Bone marrow (tissue), 2 donors: ENCODE measurements around the gene DNAJB12.
A peak's percentile ranks its signal among the peaks of the same experiment; 100 is the strongest.
"Not testable (repeated sequence)": the region's sequence is repeated elsewhere in the genome, so short reads cannot be mapped to it uniquely, and the experiment has no call there.

Experiments used
- DNase-seq, 2 donors: peaks; one replicate each; lab custom pipeline; 2025; lab: John Stamatoyannopoulos, UW

Gene DNAJB12

DNA sequence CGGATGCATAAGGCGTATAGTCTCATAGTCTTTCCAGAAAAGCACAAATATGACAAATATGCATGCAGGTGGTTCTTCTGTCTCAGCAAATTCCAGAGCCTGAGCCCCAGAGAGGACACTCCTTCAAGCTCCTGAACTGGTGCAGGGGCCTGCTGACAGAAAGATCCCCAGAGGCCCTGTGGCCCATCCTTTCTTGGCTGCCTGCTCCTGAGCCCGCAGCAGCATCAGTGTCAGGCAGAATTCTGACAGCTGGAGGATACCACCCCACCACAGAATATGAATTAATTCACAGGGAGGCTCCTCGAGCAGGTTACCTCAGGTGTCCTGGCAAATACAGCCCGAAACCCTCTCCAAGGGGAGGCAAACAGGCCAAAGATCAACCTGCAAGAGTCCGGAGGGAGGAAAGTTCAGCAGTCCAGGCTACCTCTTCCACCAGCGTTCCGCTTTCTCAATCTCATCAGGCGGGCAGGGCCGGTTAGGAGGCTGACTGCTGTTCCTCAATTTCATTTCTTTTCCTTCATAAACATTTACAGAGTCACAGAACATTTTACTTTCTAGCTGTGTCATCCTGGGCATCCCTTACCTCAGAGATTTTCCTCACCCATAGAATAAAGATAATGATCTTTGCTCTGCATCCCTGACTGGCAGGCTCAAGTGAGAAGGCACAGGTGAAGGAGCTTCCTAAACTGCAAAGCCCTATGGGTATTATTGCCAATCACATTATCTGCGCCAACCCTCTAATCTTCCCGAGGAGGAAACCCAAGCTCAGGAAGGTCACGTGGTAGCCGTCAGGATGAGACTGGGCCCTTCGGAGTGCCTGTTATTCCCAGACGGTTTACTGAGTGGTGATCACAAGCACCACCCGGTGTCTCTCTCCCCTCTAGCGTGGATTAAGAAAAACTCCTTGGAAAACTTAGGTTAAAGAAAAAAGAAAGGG, 1.4 kb downstream of the DNAJB12 start:
- no peak for DNase-seq

DNA sequence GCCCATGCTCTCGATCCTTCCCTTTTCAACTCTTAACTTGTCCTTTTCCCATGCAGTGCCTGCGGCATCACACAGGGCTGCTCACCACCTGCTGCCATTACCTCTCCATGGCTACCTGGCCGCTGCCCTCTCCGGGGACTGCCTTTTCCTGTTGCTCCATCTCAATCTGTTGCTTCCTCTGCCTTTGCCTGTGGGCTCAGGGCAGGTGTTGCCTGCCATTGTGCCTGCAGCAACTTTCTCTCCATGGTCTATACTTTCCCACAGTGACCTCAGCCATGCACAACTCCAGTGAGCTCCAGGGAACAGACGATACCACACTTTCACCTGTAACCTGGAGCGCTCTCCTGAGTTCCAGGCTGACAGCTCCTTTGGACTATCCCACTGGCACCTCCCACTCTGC, 3.2 kb downstream of the DNAJB12 start:
- DNase-seq: no peak

- DNase-seq: no peak
Observed at GRCh38 chr10:72349438-72349837, 5.3 kb downstream of the DNAJB12 start.

- DNase-seq: no peak
Observed at GRCh38 chr10:72348282-72348681, 6.4 kb downstream of the DNAJB12 start.

GRCh38 chr10:72346117-72346516, 8.6 kb downstream of the DNAJB12 start:
- DNase-seq: not testable (repeated sequence)

DNA sequence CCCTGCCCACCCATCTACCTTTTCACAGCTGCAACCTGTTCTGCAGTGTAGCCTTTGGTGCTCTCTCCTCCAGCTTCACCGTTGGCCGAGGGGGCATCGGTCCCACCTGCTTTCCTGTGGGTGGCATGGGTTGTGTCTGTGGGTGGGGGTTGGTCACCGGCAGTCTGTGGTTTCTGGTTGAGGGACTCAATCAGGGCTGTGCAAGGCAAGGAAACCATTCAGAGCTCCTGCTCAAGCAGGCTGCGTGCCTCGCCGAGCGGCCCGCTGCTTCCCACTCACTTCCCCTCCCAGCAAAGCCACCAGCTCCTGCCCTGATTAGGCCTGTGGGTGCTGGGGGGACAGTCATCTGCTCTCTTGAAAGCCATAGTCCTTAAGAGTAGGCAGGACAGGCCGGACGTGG, 9.8 kb downstream of the DNAJB12 start:
- DNase-seq: no peak

GRCh38 chr10:72342911-72343310, 11.8 kb downstream of the DNAJB12 start:
- DNase-seq: no peak

DNA sequence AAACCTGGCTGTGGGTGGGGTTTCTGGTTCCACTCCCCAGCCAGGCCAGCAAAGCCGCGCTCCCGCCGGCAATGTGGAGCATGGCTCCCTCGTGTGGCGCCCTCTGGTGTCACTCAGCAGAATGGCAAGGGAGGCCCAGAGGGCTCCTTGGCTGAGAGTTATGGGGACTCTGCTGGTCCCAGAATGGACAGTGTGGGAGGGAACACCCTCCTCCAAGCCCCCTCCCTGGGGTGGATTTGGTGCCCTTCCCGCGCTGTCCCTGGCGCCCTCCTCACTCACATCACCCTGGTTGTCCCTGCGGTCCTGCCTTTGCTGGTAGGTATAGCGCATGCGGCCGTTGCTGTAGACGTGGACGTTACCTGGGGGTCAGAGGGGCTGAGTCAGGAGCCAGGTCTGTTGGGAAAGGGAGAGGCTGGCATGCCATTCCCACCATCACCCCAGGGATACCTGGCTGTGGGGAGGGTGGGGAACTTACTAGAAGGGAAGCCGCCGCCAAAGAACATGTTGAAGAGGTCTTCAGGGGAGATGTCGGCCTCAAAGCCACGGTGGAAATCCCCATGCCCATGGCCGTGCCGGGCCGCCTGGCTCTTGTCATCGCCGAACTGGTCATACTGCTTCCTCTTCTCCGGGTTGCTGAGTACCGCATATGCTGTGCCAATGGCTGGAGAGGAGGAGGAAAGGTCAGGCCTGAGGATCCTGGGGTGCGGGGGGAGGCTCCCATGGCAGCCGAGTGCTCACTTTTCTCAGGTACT, 14.0 kb downstream of the DNAJB12 start:
- peak; percentile 12 to 39 for DNase-seq

GRCh38 chr10:72338180-72338579, 16.5 kb downstream of the DNAJB12 start:
- no peak for DNase-seq

DNA sequence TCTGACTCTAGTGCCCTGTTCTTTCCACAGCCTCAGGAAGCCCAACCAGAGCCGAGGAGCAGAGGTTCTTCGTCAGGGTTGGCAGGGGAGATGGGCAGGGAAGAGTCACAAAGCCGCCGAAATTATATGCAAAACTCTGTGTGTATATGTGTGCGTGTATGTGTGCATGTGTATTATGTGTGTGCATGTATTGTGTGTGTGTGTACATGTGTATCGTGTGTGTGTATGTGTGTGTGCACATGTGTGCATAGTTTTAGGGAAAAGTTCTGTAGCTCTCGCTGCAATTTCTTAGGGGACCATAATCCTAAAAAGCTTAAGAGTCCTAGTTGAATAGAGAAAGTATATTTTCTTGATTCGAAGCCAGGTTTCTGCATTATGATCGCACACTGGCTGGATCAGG, 17.0 kb downstream of the DNAJB12 start:
- DNase-seq: no peak

DNA sequence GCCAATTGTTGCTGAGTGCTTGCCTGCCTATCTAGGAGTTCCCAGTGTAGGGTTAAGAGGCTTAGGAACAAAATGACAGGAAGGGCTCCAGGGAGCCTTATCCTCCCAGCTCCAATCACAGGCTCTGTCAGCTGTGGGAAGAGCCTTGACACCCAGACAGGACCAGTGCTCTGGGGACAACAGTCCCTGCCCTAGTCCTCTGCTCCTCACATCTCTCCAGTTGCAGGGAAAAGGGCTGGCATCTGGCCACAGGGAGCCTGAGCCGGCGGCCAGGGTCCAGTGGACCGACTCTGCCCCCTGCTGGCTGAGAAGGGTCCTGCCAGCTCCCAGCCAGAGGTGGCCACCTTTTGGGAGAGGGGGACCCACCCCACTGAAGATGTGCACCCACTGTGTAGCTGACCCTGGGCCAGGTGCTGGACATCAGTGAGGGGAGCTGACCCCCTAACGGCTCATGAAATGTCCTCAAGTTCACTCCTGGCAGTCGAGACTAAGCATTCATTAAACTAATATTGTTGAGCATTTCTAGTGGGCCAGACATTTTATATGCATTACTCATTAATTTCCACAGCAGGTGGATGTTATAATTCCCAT, 17.6 kb downstream of the DNAJB12 start:
- peak in 1 of 2 donors; percentile 56 for DNase-seq

DNA sequence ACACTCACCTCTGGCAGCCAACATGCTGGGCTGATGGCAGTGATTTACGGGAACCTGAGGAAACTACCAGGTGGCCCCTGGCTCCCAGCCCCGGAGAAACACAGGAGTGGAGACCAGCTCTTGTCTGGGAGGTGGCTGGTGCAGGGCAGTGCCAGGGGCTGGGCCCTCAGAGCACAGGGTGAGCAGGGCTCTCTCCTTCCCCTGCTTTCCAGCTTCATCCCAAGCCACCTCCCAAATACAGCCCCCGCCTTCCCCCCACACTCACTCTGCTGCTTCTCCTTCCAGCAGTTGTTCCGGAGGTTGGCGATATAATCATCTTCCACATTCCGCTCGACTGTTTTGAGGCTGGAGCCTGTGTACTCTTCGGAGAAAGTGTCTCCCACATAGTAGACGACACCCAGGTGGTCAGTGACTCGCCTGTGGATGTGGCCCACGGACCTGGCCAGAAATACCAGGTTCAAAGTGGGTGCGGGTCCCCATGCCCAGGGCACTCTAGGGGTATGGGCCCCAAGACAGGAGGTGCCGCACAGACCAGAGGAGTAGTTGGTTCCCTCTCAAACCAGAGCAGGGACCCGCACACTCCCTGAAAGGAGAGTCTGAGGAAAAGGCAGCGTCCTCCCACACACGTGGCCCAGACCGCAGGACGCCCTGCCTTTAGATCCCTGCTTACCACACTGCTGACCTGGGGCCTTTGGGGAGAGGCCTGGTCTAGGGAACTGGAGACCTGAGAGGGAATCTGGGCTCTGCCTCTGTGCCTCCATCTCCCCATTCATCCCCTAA, 18.3 kb downstream of the DNAJB12 start:
- no peak for DNase-seq

- peak in 1 of 2 donors; percentile 20 for DNase-seq
Observed at GRCh38 chr10:72335394-72336258, 19.1 kb downstream of the DNAJB12 start.

DNA sequence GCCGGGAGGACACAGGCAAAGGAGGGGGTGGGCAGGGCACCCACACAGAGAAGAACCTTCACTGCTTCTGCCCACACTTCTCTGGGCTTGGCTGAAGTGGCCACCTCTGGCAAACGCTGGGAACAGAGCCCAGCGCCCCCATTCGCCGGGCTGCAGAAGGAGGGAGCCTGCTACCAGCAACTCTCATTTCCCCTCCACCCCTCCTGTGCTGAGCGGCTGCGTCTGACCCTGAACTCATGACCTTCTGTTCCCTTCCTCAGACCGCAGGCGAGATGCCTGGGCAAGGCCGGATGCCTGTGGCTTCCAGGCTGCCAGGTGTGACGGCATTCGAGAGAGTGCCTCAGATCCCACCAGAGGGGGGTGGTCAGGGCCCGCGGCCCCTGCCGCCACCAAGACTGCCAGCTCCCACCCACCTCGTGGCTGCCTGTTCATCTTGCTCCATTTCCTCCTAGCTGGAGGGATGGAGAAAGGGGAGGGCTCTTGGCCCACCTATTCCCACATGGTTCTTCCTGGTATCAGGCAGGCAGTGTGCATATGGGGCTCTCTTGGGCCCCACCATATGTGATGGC, 19.8 kb downstream of the DNAJB12 start:
- DNase-seq: peak in 1 of 2 donors; percentile 84

DNA sequence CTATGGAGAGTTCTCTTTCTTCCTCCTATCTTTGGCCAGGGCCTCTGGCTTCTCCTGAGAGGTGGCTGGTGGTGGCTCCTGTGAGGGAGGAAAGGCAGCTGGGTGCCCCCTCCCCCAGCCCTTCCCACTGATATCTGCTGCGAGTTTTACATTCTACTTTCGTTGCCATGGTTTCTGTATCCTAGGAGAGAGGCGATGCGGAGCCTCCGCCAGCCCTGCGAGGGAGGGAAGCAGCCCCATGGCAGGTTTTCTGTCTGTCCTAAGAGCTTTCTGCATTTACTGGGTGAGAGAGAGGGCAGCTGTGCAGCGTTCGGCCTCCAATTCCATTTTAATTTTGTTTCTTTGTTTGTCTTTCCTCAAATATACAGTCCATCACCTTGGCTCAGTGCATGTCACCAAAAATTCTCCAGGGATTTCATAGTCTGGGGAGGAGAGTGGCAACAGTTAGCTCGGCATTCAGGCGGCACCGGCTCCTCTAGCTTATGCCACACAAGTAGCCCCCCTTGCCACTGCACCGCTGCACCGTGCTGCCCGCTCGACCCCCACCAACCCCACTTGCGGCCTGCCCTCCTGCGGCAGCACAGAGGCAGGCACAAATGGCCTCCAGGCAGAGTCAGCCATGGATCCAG, 20.4 kb downstream of the DNAJB12 start:
- no peak for DNase-seq

GRCh38 chr10:72333112-72334015, 21.4 kb downstream of the DNAJB12 start:
- no peak for DNase-seq

DNA sequence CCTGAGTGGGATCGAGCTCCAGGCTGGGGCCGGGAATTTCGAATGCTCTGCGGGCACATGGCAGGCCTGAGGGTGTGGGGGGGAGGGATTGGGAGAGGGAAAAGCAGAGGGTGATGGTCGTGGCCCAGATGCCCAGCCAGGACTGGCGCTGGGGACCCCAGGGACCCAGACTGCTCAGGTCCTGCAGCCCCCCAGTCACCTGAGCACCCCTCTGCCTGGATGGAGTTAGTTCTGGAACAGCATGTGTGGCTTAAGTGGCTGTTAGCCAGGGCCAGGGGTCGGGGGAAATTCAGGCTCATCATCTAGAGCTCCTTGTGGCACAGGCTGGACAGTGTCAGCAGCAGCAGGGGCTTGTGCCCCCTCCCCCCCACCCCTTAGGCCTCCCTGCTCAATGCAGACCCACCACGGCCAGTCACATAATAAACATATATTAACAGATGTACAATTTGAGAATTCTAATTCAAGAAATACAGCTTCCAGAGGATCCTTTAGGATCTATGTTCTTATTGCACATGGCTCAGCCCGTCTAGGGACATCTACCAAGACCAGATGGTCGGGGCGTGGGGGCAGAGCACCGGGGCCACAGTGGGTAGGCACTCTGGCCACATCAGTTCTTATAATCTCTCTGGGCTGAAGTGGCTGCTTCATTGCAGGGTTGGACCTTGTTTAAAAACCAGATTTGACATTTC, 22.2 kb downstream of the DNAJB12 start:
- no peak for DNase-seq
